Dedifferentiated amniotic fluid mesenchymal stem cell (primary cell): Measurements from ENCODE around the gene THOP1.

Experiments used
- DNase-seq: peaks from one replicate; pipeline ENCODE4 v3.0.0-alpha.2; 2016; ENCODE audit errors: extremely low spot score

Gene THOP1

DNA sequence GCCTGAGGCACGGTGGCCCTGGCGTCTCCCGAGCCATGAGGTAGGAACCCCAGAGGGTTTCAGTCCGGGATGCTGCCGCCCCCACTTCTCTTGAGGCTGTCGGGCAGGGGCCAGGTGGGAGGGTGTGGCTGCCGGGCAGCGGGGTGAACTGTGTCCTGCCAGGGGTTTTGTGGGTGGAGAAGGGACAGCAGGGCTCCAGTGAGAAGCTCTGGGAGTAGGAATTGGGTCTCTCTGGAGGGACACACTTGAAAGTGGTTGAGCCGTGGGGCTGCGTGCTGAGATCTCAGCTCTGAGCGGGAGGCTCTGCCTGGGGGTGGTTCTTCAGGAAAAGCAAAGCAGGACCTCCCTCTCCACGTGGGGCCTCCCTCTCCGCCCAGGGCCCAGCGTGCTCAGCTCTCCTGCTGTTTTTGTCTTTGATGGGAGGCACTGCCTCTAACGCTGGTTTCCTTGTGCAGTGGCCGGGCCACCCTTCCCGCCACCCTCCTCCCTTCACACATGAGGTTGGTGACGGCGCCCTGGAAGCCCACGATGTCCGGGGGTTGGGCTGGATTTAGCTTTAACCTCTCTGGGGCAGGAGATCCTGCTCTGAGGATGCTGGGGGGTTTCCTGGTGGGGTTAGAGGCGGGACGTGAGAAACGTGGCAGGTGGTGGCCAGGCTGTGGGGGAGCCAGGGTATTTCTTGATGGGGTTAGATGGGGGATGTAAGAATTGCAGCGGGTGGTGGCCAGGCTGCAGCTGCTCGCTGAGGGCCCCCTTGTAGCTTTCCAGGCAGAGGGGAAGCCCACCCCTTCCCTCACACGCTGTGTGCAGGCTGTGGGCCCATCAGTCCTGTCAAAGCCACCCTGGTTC is 19.1 kb downstream of the THOP1 start:
- no peak for DNase-seq

DNA sequence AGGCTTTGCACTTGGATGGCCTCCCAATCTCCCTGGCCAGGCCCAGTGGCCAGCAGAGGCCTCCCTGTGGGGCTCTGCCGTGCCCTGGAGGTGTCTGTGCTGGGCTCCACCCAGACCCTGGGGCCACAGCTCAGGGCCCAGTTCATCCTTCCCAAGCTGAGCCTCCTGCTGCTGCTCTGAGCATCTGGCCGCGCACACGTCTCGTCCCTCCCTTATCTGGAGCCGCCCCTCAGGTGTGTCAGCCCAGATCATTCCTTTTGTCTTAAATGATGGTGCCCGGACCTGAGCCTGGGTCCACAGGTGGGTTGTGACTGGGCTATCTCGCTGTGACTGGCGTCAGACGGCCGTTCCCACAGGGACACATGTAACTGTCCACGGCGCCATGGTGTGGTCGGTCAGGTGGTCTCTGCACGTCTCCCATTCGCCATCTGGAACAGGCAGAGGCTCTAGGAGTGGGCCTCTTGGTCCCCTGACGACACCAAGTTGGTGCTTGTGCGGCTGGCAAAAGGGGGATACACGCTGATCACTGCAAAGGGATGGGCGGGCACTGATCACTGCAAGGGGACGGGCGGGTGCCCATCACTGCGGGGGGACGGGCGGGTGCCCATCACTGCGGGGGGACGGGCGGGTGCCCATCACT is 20.1 kb downstream of the THOP1 start:
- no peak for DNase-seq

DNA sequence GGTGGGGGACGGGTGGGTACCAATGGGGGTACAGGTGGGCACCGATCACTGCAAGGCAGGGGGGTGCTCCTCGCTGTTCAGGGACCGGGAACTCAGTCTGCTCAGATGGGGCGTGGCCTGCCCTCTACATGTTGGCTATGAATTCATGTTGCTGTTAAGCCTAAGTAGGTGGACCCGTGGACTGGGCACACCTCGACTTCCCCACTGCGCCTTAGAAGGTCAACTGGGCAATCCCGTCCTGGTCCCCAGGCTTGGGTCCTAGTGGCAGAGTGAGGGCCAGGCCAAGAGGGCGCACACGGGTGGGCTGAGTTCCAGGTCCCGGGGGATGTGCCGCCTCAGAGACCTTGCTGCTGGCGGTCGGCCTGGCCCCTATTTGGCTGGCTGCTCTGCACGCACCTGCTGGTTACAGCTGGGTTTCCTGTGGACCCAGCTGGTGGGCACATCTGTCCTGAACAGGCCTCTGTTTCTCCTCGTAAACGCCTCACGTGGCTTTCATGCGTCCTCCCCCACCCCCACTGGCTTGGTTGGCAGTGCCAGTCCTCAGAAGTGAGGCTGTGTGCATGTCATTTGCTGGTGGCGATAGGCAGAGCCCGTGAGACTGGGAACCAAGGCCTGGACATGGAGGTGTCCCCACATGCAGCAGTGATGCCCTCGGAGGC is 20.8 kb downstream of the THOP1 start:
- DNase-seq = no peak

DNA sequence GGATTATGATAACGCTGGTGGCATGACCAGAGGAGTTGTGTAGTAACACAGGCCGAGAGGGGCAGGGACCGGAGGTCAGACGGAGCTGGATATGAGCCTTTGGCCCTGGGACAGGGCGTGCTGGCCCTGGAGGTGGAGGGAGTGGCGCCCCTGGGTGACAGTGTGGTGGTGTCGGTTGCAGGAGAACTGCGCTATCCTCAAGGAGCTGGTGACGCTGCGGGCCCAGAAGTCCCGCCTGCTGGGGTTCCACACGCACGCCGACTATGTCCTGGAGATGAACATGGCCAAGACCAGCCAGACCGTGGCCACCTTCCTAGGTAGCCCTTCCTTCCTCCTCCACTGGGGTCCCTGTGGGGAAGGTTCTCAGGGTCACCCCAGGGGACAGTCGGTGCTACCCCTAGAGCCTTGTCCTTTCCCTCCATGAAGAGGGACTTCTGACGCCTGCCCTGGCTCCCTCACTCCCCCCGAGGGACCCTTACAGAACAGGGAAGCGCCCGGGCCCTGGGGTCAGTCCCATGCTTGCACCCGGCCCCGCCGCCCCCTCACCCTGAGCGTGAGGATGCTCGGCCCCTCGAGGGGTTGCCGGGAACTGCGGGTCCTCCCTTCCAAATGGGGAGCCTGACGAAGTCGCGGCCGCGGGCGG is 21.6 kb downstream of the THOP1 start:
- no peak for DNase-seq

DNA sequence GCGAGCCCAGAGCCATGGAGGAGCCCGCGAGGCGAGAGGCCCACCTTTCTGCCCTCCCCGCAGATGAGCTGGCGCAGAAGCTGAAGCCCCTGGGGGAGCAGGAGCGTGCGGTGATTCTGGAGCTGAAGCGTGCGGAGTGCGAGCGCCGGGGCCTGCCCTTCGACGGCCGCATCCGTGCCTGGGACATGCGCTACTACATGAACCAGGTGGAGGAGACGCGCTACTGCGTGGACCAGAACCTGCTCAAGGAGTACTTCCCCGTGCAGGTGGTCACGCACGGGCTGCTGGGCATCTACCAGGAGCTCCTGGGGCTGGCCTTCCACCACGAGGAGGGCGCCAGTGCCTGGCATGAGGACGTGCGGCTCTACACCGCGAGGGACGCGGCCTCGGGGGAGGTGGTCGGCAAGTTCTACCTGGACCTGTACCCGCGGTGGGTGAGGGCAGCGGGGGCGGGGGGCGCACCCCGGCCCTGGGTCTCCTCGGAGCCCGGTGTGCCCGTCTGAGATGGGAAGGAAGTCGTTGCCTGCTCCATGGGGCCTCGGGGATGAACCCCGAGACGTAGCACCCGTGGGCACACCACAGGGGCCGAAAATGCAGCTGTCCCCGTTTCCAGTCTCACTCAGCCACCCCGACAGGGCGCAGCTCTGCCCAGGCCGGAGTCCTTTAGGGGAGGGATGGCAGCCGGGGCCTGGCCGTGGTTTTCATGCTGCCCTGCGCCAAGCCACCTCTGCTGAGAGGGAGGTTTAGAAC is 22.3 kb downstream of the THOP1 start:
- DNase-seq = no peak

DNA sequence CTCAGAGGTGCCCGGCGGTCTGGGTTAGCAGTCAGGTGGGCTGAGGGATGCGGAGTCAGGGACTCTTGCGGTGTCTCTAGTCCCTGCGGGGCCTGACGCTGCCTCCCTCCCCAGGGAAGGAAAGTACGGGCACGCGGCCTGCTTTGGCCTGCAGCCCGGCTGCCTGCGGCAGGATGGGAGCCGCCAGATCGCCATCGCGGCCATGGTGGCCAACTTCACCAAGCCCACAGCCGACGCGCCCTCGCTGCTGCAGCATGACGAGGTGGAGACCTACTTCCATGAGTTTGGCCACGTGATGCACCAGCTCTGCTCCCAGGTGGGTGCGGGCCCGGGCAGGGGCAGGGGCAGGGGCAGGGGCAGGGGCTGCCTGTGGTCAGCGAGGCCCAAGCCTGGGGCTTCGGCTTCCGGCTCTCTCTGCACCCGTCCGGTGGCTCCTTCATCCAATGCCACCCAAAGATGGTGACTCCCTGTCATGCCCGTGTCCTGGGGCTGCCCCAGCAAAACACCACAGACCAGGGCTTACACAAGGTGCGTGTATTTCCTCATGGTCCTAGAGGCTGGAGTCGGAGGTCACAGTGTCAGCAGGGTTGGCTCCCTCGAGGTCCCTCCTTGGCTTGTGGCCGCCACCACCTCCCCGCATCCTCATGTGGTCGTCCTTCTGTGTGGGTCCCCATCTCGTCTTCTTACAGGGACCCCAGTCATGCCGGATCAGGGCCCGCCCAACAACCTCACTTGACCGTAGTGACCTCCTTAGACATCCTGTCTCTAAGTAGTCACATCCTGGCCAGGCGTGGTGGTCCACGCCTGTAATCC is 23.0 kb downstream of the THOP1 start:
- no peak for DNase-seq

DNA sequence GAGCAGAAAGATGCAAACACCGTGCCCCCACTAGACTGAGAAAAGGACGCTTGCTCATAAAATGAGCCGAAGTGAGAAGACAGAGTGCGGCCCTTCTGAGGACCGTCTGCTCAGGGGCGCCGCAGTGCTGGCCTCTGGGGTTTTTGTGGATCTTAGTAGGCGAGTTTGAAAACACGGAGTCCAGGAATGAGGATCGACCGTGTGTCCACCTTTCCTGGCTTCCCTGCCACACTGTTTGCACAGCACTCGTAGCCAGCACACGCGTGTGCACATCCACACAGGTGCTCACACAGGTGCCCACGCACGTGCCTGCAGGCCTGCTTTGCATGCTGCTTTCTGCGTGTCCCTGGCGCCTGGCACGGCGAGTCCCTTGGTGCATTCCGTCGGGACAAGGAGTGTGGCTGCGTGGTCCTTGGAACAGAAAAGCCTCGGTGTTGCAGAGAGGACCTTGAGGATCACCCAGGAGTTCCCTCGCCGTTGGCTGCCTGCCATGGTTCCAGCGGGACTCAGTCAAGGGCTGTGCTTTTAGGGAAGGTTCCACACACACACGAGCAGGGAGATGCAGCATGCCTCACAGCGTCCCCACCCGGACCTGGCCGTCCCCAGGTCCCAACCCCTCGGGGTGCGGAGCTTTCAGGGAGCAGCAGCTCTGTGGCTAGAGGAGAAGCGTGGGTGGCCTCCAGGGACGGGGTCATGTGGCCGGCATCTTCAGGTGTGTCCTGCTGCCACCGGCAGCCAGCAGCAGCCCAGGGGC is 24.3 kb downstream of the THOP1 start:
- no peak for DNase-seq

DNA sequence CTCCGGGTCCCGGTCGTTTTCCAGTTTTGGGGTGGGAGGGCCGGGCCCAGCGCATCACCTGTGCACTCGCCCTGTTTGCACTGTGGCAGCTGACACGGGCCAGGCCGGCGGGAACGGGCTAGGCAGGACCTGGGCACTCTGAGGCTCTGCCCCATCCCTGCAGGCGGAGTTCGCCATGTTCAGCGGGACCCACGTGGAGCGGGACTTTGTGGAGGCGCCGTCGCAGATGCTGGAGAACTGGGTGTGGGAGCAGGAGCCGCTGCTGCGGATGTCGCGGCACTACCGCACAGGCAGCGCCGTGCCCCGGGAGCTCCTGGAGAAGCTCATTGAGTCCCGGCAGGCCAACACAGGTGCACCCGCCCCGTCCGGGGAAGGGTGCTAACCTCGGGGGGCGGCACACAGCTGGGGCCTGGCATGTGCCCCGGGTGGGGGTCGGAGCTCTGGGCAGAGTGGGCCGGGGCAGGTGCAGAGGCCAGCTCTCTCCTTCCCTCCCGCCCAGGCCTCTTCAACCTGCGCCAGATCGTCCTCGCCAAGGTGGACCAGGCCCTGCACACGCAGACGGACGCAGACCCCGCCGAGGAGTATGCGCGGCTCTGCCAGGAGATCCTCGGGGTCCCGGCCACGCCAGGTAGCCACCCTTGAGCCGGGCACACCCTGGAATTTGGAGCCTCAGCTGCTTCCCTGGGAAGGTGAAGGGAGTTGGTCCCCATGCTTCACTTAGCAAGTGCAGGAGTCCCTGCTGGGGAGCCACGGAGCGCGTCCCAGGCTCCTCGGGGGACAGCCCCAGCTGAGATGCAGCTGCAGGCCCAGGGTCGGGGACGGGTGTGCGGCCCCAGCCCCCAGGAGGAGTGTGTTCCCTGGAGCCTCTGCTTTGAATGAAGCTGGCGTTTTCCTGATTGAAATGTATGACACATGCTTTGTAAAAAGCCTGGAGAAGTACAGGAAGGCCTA is 25.1 kb downstream of the THOP1 start:
- no peak for DNase-seq

DNA sequence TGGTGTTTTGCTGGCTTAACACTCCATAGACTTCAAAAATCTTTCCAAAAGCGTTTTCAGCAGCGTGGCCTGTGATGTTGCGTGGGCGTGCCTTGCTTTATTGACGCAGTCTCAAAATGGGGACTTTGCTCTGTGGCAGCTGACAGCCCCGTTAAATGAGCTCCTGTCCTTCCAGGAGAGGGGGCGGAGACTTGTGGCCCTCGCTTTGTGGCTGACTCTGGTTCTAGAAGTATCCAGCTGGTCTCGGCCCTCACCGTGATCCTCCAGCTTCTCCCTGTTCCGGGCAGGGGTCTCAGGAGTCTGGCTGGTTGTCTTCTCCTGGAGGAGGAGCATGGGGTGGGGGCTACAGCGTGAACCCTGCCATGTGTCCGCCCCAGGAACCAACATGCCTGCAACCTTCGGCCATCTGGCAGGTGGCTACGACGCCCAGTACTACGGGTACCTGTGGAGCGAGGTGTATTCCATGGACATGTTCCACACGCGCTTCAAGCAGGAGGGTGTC is 26.0 kb downstream of the THOP1 start:
- no peak for DNase-seq

DNA sequence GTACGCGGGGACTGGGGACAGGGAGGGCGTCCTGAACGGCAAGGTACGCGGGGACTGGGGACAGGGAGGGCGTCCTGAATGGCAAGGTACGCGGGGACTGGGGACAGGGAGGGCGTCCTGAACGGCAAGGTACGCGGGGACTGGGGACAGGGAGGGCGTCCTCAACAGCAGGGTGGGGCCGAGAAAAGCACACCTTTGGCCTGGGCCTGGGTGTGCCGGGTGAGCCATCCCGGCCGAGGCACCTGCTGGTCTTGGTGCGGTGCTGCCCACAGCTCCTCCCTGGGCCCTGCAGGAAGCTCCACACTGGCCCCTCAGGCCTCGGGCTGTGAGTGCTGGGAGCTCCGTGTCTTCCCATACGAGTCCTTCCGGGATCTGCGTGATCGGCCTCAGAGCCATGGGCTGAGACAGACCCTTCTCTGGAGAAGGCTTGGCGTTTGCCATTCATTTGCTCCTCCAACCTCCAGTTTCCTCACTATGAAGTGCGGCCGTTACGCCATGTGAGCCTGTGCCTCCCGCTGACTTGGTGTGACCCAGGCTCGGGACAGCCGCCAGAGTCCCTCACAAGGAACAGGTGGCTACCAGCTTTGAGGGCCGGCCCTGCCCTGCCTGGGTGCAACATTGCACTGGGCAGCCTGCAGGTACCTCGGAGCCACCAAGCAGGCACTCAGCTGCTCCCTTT is 26.6 kb downstream of the THOP1 start:
- no peak for DNase-seq

DNA sequence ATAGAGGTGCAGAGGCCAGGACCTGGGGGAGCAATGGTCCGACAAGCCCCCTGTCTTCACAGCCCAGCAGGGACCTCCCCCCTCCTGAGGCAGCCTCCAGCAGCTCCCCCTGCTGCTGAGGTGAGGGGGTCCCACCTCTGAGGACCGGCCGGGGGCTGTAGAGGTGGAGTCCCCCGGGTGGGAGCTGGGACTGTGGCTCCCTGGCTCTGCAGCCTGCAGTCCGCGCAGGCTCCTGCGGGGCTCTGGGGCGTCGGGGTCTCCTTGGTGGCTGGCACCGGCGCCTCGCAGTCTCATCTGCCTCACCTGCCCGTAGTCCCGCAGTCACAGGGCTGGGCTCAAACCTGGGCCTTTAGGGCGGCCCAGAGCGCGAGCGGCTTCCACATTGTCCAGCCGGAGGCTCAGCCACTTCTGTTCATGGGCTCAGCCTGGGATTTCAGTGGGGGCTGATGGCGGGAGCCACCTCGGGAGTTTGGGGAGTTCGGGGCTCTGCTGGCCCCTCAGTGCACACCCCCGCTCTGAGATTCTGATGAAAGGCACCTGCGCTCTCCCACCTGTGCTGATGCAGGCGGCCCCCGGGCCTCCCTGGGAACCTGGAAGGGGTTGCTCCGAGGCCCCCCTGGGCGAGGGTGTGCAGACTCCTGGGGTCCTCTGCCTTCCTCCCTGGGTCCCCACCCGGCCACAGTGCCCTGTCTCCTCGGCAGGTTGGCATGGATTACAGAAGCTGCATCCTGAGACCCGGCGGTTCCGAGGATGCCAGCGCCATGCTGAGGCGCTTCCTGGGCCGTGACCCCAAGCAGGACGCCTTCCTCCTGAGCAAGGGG is 27.3 kb downstream of the THOP1 start:
- DNase-seq = no peak

DNA sequence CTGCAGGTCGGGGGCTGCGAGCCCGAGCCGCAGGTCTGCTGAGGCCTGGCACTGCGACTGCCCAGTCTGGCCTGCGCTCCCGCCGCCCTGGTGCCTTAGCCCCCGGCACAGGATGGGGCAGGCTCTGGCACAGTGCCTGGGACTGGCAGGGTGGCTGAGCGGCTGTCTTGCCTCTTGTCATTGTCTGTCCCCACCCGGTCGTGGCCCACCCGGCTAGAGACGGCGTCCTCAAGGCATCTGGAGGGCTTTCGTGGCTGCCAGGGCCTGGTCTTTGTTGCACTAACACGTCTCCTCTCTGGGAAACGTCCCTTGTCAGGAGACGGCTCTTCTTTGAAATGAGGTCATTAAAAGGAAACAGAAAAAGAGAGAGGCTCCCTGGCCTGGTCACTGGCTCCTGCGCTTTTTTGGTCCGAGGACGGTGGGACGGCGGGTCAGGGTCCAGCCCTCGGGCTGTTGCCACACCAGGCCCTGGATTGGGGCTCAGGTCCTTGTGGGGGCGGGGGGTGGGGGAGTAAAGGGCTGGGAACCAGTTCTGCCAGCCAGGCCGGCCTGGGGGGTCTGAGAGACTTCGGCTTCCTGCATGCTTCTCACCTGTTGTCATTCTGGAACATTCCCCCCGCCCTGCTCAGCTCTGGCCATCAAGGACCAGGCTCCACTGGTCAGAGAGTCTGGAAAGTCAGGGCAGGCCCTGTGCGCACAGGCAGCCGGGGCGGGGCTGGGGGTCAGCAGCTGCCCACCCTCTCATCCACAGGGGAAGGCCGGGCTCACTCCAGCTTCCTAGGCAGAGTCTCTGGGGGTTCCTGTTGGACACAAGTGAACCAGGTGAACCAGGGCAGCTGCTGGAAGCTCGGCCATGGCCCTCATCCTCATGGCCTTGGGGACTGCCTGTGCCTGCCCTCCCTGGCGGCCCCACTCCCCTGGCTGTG is 28.2 kb downstream of the THOP1 start:
- no peak for DNase-seq

DNA sequence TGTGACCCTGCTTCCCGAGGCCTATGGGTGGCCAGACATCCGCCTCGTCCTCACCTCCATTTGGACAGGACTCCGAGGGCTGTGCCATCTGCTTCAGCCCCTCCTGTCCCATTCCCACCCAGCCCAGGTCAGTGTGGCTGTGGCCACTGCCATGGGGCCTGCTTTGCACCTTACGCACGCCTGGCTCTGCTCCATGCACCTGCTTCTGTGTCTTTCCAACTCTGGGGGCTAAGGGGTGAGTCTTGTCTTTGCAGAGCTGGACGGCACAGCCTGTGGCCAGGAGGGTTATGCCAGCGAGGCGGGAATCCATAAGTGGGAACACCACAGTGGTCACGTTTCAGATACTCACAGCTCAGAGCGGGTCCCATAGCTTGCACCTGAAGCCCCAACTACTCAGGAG is 29.1 kb downstream of the THOP1 start:
- DNase-seq = no peak

DNA sequence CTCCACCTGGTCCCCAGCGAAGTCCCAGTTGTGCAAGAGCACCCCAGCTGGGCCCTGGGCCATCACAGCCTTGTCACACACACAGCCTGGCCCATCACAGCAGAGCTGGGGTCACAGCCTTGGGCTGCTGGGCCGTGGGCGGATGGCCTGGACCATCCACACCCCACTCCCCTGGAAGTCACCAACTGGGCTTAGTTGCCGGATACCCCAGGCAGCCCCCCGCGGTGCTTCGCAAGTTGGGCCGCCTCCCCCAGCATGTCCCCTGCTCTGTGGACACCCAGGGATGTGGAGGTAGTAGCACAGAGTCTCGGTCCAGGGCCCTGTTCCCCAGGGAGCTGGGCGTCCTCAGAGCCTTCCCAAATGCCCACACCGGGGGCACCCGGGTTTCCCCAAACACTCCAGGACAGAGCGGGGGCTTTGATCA is 29.9 kb downstream of the THOP1 start:
- no peak for DNase-seq

DNA sequence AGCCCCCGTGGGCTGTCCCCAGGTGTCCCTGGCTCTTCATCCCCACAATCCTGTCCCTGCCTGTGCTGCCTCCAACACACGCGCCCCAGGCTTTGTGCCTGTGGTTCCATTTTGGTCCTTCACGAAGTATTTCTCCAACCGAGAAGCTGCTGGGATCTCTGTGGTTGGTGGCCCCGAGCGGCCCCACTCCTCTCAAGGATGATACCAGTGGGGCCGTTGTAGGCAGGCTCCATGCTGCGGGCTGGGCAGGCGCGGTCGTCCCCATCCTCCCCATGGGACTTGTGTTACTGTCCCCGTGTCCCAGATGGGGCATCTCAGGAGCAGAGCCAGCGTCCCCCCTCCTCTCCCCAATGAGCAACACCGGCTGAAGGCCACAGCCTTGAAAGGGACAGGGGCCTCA is 30.6 kb downstream of the THOP1 start:
- DNase-seq = no peak

DNA sequence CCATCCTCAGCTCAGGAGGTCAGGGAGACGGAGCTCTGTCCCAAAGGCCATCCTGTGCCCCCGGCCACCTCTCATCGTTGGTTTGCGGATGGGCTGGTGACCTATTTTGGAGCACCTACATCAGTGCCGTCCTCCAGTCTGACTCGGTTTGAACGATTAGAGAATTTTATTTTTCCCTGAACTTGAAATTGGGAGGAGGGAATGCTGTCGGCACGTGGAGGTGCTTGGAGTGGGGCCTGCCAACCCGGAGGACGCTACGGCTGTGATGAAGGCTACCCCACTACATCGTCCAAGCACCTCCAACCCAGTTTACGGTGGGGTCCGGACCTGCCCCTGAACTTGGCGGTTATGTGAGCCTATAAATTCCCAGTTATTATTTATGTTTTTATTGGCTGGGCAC is 31.3 kb downstream of the THOP1 start:
- no peak for DNase-seq
